Measurements from ENCODE around the gene GBX1. TPM values are rescaled to one million over a fixed set of nuclear protein-coding genes. Genes with fewer than 3 reads are reported as not detected.
A peak's percentile ranks its signal among the peaks of the same experiment; 100 is the strongest.

GBX1 gene
- total and polyA plus RNA-seq, 2 donors (not counting 3 experiments of a cell fraction or from before 2014, with no cell fraction given) = not detected

DNA sequence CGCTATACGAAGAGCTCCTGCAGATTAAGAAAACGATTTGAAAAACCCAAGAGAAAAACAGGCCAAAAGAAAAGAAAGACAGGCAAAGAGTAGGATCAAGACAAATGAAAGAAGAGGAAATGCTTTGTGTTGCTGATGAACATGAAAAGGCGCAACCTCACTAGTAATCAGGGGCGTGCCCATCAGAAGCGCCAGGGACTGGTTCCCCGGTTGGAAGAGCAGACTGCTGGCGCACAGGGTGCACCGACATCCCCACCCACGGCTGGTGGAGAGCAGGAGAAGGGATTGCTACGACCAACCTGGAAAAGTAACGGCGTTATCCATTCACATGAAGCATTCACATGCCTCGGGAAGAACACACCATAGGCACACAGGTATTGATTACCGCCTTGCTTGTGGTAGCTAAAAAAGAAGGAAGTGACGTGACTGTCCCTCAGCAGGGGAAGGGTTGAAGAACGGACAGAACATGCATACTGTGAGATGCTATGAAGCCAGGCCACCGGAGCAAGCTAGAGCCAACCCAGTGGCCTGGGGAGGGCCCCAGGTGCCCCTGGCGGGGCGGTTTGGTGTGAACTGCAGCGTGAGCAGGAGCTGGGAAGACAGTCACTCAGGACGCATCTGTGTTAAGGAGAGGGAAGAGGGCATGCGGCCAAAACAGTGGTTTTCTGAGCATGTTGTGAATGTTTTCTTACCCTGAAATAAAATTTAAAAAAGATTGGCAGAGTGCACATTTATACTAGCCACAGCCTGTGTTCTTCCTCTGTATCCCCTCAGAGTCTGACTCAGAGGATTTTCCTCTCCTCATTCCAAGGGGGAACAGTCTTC is 62.9 kb downstream of the GBX1 start:
- no TSS peak for BruUV-seq (replicated peaks)
- CTCF ChIA-PET = interaction anchor here (0.8 to 3.5 kb wide), 6 partner anchors 15 to 142 kb away, joined by 3 to 29 read pairs (median 4); partner anchors contain the start of gene FASTK
- TF ChIP-seq FOS (IDR thresholded peaks at IDR 0.05; ENCODE audit: borderline replicate concordance, insufficient read depth, low read length) = peak; percentile 34
- no peak for TF ChIP-seq GATA2 (IDR thresholded peaks at IDR 0.05; ENCODE audit: insufficient read depth, insufficient read length, low read depth, low read length)
- no peak for TF ChIP-seq JUN (IDR thresholded peaks at IDR 0.05; ENCODE audit: borderline replicate concordance, insufficient read depth, insufficient read length, low read depth)
- POLR2A ChIA-PET = no interaction called here
- H3K9me1 ChIP-seq (replicated peaks; ENCODE audit: control insufficient read depth, extremely low read depth, insufficient read depth, low read length) = no peaks in the 10 kb centered on the region
- H2AFZ ChIP-seq (ENCODE audit: low read depth, low read length) = no peak overlapping the region
- no peaks in the 10 kb centered on the region for H4K20me1 ChIP-seq (replicated peaks; ENCODE audit: control insufficient read depth, extremely low read depth, insufficient read depth, low read length)
- H3K79me2 ChIP-seq (ENCODE audit: control insufficient read depth, insufficient read depth, low read length) = peaks cover 81% of the 10 kb centered on the region
- FAIRE-seq = peak; percentile 89
- no peaks in the 10 kb centered on the region for H3K27me3 ChIP-seq (ENCODE audit: control insufficient read depth in 2 of 2, insufficient read depth in 2 of 2, low read length in 2 of 2)
- dilution Hi-C loops (cut with MboI; ENCODE audit: extremely low pct_ligation_motif_present, low sequenced_read_pairs) (no loop called here), intact Hi-C loops (cut with micrococcal nuclease) (loop anchor here (1.0 kb wide), 1 partner anchor 9 kb away; no protein-coding TSS in a partner anchor)
- peaks cover 17% of the 10 kb centered on the region for H3K4me1 ChIP-seq (ENCODE audit: control insufficient read depth, extremely low read depth, insufficient read depth, low read length)
- peaks cover 0 to 2% of the 10 kb centered on the region in 2 experiments for H3K36me3 ChIP-seq (ENCODE audit: control insufficient read depth in 2 of 2, extremely low read depth in 1 of 2, insufficient read depth in 2 of 2, low read length in 2 of 2)
- H3K9me3 ChIP-seq (replicated peaks; ENCODE audit: control insufficient read depth, insufficient read depth, low read length) = no peaks in the 10 kb centered on the region
- H3K27ac ChIP-seq (ENCODE audit: insufficient read depth, low read depth, low read length) = no peak overlapping the region
- no peak overlapping the region for H3K4me3 ChIP-seq (replicated peaks in 1 of 3; ENCODE audit: insufficient read depth in 1 of 3, low read depth in 1 of 3, low read length in 3 of 3)
- no peak overlapping the region for H3K4me2 ChIP-seq (ENCODE audit: insufficient read depth, low read length)
- no peak overlapping the region for H3K9ac ChIP-seq (replicated peaks; ENCODE audit: extremely low read depth, insufficient read depth, low read length)
- DNase-seq (ENCODE audit: low read depth, low spot score) = peak; percentile 85

DNA sequence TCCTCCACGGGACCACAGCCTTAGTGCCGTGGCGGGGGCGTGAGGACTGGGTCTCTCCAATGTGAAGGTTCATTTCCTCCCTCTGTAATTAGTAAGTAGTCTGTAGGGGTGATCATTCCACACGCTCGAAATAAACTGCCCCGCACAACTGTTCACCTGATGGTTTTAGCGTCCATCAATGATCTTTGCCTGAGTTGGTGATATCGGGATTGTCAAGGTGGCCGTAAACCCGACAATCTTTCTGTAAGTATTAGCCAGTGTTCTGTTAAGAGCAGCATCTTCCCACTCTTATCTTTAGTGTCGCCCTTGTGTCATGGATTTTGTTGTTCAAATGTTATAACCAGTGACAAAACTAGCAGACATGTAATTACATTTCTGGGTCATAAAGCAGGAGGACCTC is 63.5 kb downstream of the GBX1 start:
- intact Hi-C loops (cut with micrococcal nuclease) = loop anchor here (1.0 kb wide), 1 partner anchor 9 kb away; no protein-coding TSS in a partner anchor
- H3K27me3 ChIP-seq (ENCODE audit: control insufficient read depth in 2 of 2, insufficient read depth in 2 of 2, low read length in 2 of 2) = no peaks in the 10 kb centered on the region
- H4K20me1 ChIP-seq (replicated peaks; ENCODE audit: control insufficient read depth, extremely low read depth, insufficient read depth, low read length) = no peaks in the 10 kb centered on the region
- ChIA-PET CTCF (interaction anchor here (0.9 to 3.5 kb wide), 3 partner anchors 11 to 20 kb away, joined by 4 to 29 read pairs (median 7); no protein-coding TSS in a partner anchor), POLR2A (no interaction called here)
- peaks cover 0 to 2% of the 10 kb centered on the region in 2 experiments for H3K36me3 ChIP-seq (ENCODE audit: control insufficient read depth in 2 of 2, extremely low read depth in 1 of 2, insufficient read depth in 2 of 2, low read length in 2 of 2)
- TF ChIP-seq JUN (IDR thresholded peaks at IDR 0.05; ENCODE audit: borderline replicate concordance, insufficient read depth, insufficient read length, low read depth) (no peak), POLR2AphosphoS5 (IDR thresholded peaks at IDR 0.05; ENCODE audit: insufficient read depth, low read depth, low read length) (no peak), POLR2A (IDR thresholded peaks at IDR 0.05; ENCODE audit: low read depth, low read length) (no peak), EZH2 (IDR thresholded peaks at IDR 0.05; ENCODE audit: borderline replicate concordance, low read depth, low read length, severe bottlenecking) (no peak), MYC (IDR thresholded peaks at IDR 0.05; ENCODE audit: low read depth, low read length) (no peak), FOS (IDR thresholded peaks at IDR 0.05; ENCODE audit: borderline replicate concordance, insufficient read depth, low read length) (no peak), GATA2 (IDR thresholded peaks at IDR 0.05; ENCODE audit: insufficient read depth, insufficient read length, low read depth, low read length) (no peak)
- TF ChIP-seq, protein P1, sequence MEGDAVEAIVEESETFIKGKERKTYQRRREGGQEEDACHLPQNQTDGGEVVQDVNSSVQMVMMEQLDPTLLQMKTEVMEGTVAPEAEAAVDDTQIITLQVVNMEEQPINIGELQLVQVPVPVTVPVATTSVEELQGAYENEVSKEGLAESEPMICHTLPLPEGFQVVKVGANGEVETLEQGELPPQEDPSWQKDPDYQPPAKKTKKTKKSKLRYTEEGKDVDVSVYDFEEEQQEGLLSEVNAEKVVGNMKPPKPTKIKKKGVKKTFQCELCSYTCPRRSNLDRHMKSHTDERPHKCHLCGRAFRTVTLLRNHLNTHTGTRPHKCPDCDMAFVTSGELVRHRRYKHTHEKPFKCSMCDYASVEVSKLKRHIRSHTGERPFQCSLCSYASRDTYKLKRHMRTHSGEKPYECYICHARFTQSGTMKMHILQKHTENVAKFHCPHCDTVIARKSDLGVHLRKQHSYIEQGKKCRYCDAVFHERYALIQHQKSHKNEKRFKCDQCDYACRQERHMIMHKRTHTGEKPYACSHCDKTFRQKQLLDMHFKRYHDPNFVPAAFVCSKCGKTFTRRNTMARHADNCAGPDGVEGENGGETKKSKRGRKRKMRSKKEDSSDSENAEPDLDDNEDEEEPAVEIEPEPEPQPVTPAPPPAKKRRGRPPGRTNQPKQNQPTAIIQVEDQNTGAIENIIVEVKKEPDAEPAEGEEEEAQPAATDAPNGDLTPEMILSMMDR (IDR thresholded peaks at IDR 0.05; ENCODE audit: extremely low read depth in 1 of 2, insufficient read depth in 1 of 2, low read depth in 1 of 2, low read length in 2 of 2) = no peak
- TF ChIP-seq, protein P2, sequence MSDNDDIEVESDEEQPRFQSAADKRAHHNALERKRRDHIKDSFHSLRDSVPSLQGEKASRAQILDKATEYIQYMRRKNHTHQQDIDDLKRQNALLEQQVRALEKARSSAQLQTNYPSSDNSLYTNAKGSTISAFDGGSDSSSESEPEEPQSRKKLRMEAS (IDR thresholded peaks at IDR 0.05; ENCODE audit: insufficient read depth, insufficient read length) = no peak
- H3K9me1 ChIP-seq (replicated peaks; ENCODE audit: control insufficient read depth, extremely low read depth, insufficient read depth, low read length) = no peaks in the 10 kb centered on the region
- H3K9me3 ChIP-seq (replicated peaks; ENCODE audit: control insufficient read depth, insufficient read depth, low read length) = no peaks in the 10 kb centered on the region
- dilution Hi-C loops (cut with MboI; ENCODE audit: extremely low pct_ligation_motif_present, low sequenced_read_pairs) = no loop called here
- H2AFZ ChIP-seq (ENCODE audit: low read depth, low read length) = no peak overlapping the region
- peaks cover 17% of the 10 kb centered on the region for H3K4me1 ChIP-seq (ENCODE audit: control insufficient read depth, extremely low read depth, insufficient read depth, low read length)
- H3K27ac ChIP-seq (ENCODE audit: insufficient read depth, low read depth, low read length) = no peak overlapping the region
- DNase-seq (ENCODE audit: low read depth, low spot score) (no peak), FAIRE-seq (no peak)
- no TSS peak for BruUV-seq (replicated peaks)
- no peak overlapping the region for H3K4me2 ChIP-seq (ENCODE audit: insufficient read depth, low read length)
- no peak overlapping the region for H3K4me3 ChIP-seq (replicated peaks in 1 of 3; ENCODE audit: insufficient read depth in 1 of 3, low read depth in 1 of 3, low read length in 3 of 3)
- no peak overlapping the region for H3K9ac ChIP-seq (replicated peaks; ENCODE audit: extremely low read depth, insufficient read depth, low read length)
- H3K79me2 ChIP-seq (ENCODE audit: control insufficient read depth, insufficient read depth, low read length) = peaks cover 82% of the 10 kb centered on the region

Measured in endothelial cell of umbilical vein (primary cell).